HG03378 (cell line): Measurements from ENCODE around the gene USP49.

Source experiments
- ATAC-seq: cut with Tn5 transposase; IDR thresholded peaks from one replicate; pipeline ENCODE4 v1.9.1; 2021; ENCODE audit warnings: mild to moderate bottlenecking, moderate library complexity; ENCODE audit not compliant: unreplicated experiment

USP49 gene

DNA sequence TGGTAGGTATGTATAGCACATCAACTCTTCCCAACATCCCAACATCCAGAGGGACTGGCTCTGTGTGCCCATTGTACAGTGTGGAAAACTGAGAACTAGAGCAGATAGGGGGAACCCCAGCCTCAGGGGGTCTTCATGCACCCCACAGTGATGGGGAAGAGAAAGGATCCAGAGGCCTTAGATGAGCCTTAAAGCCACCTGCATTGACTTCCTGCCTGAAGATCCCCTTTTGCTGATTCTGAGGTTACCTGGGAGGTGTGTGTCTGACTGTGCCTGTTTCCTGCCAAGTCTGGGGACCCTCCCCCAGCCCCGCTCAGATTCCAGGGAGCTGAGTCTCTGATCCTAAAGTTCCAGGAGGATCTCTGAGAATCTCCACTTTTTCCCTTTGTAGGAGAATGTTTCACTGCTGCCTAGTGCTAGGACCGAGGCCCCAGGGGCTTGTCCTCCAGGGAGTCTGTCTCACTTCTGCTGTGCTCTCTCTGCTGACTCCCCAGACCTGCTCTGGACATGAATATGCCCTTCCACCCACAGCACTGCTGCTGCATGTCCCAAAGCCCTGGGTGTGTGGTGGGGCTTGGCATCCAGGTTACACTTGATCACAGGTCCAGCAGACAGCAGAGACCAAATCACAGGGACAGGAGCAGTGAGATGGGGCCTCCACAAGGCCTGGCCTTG lies 135.1 kb downstream of the USP49 start:
- no peak for ATAC-seq

DNA sequence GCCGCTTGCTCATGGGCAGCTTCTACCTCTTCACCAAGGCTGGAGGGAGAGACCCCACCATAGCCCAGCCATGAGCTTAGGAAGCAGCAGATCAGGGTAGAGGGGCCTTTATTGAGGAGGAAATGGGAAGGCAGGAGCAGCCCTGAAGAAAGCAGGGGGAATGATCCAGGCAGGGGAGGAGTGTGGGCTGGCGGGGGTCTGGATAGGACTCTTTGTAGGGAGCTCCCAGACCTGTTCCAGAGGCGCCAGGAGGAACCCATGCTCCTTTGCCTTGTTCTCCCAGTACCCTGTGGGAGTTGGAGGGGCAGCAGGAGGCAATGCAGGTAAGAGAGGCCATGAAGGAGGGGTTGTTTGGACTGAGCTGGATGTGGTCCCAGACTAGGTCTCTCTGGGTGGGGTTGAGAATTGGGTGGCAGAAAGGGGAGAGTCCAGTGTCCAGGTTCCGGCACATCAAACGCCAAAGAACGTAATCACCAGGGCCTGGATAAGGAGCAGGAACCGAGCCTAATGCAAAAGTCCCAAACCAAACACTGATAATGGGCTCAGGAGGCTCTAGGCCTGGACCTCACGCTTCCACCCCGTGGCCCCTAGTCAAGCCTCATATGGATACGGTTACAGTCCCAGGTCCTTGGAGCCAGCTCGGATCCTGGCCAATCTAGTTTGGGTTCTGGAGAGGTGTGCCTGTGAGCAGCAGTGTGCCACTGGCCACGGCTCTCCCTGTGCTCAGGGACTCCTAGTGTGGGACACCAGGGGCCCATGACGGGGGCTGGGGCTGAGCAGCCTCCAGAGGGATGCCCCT lies 135.9 kb downstream of the USP49 start:
- ATAC-seq = no peak

DNA sequence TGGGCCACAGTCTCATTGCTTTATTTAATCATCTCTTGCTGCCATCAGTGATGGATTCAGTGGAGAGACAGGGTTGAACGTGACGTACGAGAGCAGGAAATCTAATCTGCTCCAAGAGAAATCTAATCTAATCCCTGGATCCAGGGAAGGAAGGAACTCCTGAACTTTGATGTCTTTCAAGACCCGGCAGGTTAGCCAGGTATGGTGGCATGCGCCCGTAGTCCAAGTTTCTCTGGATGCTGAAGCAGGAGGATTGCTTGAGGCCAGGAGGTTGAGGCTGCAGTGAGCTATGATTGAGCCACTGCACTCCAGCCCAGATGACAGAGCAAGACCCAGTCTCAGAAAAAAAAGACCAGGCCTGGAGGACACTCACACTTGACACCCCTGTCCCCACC lies 136.5 kb downstream of the USP49 start:
- ATAC-seq = no peak

DNA sequence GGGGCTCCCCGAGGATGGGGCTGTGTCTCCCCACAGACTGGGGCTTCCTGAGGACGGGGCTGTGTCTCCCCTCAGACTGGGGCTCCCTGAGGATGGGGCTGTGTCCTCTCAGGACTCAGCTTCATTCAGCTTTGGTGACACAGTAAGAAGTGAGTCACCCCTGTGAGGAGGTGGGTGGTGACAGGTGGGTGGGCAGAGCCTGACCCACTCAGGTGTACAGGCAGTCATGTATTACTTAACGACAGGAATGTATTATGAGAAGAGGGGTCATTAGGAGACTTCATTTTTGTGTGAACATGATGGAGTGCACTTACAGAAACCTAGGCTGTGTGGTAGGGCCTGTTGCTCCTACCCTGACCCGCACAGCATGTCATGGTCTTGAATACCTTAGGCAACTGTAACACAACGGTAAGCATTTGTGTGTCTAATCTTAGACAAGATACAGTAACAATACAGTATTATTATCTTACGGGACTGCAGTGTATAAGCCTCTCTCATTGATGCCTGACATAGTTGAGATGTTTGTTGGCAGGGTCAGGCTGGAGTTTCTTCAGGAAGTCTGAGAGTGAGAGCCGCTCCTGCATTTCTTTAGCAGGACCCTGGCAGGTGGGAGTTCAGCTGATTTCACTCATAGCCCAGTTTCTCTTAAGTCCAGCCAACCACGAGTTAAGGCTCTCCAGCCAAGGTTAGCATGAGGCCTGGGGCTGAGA lies 137.1 kb downstream of the USP49 start:
- no peak for ATAC-seq

DNA sequence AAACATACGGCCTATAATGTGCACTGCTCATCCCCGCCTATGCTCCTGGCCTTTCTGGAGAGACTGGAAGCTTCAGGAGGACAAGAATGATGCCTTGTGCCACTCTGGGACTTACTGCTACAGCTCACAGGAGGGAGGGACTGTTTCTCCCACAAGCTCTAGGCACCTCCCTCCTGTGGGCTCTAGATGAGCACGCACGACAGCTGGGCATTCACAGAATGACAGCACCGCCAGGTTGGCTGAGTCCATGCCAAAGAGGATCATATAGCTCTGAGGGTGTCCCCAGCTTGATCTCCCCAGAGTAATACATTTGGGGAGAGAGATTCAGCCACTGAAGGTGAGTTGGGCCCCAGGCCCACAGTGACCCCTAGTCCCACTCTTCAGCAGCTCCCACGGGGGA lies 137.9 kb downstream of the USP49 start:
- no peak for ATAC-seq

DNA sequence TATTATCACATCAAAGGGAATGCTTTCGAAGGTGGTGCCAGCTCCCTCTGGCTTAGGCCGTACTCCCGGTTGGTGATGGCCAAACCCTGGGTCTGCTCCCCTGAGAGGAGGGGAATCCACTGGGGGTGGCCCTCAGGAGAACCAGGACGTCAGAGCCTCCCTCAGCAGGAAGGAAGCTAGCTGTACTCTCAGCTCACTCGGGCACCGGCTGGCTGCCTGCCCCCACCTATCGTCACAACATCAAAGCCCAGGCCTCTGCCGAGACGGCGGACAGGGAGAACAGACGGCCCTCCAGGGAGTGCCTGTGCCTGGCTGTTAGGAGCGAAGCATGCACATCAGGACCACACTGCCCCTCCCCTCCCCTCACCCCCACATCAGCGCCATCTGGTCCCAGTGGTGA lies 138.8 kb downstream of the USP49 start:
- no peak for ATAC-seq

DNA sequence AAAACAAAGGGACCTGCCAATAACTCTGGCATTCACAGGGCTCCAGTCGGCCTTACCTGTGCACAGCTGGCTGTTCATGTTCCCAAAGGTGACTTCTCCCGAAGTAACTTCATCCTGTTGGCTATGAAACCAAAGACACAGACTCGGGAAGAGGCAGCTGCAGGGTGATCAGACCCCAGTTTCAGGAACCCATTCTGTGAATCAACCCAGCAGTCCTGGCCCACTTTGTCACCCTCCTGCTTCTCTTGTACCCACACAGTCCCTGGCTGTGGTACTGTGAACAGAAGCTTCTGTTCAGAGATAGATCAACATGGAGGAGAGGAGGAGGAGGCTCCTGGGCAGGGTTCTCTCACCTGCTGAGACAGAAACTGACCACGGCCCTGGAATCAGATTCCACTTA lies 139.3 kb downstream of the USP49 start:
- ATAC-seq = no peak

DNA sequence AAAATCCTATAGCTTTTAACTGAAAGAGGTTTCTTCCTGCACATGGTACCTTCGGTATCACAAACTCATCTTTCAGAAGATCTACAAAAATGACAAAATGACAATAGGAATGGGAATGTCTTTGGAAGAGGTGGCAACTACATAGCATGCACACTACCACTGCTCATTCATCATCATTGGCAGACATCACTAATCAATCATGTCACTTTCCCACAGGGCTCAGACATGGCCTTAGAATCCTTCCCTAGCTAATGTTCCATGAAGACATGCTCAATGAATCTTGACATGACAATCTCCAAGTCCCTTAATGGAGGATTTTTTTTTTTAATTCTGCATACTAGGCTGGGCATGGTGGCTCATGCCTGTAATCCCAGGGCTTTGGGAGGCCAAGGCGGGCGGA lies 144.8 kb downstream of the USP49 start:
- ATAC-seq = no peak

DNA sequence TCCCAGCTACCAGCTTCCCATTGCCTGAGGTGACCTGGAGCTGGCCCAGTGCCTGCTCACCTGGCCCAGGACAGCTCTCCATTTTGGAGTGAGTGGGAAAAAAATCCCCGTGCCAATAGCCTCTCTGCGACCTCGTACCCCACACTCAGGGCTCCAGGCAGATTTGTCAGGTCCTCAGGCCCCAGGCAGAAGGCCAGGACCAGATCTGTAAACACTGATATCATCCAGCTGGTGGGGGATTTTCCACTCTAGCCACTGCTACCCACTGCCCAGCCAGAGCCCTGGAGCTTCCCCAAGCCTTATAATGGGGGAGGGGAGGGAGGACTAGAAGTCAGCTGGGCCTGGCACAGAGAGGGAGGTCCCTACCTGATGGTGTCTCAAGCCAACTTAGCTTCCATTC lies 146.6 kb downstream of the USP49 start:
- no peak for ATAC-seq

DNA sequence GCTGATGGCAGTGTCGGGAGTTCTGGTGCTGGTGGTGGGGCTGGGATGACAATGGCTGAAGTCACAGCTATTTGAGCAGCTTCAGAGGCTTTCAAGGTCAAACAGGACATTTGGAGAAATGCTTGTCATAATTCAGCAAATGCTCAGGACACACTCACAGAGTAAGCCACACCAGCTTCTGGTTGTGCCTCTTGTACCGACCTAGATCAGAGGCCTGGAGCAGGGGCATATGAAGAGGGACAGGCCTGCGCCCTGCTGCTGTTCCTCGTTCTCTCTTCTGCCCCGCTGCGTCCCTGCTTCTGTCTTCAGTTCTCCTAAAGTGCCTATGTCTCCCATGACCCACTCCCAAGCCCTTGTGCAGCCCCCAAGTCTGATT lies 147.1 kb downstream of the USP49 start:
- no peak for ATAC-seq

DNA sequence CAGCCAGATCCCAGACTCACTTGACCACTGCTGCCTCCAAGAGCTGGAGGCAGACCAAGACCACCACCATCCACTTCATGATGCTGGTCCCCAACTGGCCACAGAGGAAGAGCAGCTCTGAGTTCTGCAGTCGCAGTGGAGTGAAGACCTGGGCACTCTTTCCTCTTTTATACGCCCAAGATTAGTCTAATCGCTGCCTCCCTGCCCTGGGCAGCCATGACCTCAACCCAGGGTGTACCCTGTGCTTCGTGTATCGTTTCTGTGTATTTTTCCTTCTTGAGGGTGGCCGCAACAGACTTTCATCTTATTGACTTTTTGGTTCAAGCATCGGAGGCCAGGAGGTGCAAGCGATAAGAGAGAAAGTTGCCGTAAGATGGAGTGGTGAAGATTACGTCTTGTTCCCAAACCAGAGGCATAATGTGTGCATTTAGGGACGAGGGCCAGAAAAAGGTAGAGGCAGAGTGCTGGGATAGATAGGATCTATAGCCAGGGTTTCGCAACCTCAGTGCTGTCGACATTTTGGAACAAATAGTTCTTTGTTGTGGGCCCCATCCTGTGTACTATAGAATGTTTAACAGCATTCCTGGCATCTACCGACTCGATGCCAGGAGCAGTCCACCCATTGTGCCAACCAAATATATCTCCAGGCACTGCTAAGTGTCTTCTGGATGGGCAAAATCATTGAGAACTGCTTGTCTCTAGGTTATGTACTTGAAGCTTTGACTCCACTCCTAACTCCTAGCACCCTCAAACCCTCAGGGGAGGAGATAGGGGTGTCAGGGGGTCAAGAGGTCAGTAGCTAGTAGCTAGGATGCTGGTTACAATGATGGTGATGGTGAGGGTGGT lies 147.7 kb downstream of the USP49 start, which contains the start of gene PGC:
Gene PGC (minus strand): TSS at position 142 of the 846 bp plus-strand sequence. CDS start 63 bp downstream, at position 79.
- ATAC-seq = no peak

DNA sequence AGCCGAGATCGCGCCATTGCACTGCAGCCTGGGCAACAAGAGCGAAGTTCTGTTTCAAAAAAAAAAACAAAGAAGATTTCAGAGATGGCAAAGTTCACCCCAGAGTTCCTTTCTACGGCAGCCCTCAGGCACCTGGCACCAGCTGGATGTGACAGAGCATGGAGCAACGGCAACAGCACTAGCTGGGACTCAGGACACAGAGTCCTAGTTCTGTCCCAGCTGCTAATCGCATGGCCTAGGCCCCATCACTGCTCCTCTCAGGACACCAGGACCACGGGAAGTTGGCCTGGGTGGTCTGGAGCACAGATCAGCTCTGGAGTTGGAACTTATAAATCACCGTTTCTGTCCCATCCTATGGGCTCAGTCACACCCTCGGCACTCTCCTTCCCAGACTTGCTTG lies 149.1 kb downstream of the USP49 start:
- no peak for ATAC-seq

DNA sequence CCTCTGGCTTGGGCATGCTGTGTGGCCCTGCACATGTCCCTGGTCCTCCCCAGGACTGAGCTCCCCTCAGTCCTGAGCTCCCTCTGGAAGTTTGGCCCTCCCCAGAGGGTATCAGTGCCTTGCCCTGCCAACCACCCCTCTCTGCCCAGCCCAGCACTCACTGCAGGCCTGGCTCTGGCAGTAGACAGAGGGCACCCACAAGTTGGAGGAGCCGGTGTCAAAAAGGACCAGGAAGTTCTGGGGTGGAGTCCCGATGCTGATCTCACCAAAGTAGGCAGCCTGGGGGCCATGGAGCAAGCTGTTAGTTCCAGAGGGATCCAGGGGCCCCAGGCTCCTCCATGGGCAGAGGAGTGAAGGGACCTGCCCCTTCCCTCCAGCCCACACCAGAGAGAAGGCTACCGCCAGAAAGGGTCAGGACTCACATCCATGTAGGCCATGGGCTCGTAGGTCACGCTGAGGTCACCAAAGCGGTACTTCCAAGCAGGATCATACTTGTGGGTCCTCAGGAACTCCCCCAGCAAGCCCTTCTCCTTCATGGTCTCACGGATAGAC lies 150.9 kb downstream of the USP49 start:
- no peak for ATAC-seq

DNA sequence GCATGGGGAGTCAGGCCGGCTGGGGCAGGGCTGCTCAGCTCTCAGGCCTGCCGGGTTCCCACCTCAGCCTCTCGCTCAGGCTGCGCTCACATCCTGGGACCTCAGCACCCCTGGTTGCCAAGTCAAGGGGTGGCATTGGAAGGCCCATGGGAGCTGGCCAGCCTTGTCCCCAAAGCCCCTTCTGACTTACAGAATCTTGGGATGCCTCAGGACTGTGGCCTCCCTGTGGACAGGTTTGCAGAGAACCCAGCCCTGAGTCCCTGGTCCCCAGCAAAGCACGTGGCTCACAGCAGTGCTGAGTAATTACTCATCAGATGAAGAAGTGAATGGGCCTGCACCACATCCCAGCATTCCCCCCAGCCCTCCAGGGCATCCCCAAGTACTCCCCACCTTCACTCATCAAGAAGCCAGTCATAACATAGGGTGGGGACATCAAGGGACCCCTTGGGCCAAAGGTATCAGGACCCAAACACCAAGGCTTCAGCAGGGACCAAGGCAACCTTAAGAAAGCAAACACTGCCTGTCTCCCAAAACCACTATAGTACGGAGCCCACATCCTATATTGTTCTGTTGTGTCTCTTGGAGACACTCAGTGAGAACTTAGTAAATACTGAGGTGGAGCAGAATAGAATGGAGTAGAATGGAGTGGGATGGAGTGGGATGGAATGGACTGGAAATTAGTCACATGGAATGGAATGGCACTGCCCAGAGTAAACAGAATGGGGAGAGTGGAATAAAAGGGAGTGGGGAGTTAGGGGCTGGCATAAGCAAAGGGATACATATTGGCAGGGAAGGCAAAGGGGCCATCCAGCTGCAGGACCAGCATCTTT lies 151.6 kb downstream of the USP49 start:
- no peak for ATAC-seq

DNA sequence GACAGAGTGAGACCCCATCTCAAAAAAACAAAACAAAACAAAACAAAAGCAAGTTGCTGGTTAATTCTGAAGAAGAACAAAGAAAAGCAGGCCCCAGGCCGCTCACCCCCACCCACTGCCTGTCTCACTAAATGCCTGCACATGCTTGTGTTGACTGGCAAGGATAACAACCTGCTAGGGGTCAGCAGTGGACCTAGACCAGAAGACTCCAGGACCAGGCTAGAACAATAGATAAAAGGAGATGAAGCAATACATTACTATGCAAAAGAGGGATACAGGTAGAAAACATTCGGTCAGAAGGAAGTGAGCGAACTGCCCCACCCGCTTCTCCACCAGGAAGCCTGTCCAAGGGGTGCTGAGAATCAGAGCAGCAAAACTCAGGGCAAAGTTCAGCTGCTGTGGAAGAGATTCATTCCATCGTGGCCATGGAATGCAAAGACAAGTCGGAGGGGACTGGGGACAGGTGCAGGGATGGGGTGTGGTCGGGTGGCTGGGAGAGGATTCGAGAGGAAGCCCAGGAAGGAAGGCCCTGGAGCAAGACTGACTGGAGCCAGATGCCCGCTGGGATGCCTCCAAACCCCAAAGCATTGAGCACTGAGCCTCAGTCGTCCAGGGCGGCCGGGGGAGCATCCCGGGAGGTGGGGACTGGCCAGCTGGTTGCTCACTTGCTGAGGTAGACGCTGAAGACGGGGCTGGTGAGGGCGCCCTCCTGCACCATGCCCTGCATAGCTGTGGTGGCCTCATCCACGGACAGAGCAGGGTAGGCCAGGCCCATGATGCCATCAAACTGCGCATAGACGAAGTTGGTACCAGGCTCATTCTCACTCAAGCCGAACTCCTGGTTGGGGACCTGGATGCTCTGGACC lies 153.3 kb downstream of the USP49 start:
- ATAC-seq = no peak

DNA sequence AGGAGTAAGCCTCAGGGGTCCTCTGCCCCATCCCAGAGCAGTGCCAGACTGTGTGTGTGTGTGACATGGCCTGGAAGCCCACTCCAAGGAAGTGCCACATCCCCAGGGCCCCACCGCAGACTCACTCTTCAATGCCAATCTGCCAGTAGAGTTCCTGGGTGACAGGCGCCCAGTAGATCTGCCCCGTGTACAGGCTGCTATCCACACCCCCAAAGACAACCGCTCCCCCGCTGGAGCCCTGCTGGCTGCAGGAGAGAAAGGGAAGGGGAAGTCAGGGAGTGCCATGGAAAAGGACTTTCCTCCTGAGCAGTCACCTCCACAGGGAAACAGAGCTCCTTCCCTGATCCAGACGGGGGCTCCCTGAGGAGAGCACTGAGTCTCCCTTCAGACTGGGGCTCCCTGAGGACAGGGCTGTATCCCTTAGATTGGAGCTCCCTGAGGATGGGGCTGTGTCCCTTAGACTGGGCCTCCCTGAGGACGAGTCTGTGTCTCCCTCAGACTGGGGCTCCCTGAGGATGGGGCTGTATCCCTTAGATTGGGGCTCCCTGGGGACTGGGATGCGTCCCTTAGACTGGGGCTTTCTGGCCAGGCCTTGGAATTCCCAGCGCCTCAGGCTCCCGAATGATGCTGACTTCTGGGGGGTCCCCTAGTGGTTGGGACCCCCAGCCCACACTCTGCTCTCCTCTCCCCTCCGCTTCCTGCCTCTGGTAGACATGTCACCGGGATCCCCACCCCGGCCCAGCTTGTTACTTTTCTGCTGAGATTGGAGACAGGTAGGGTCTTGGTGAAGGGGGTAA lies 154.6 kb downstream of the USP49 start:
- ATAC-seq = no peak
